ENCODE measurements around the gene SZT2.

SZT2 gene

GRCh38 chr1:43449708-43450069, 60.0 kb downstream of the SZT2 start:
- Histone ChIP-seq H3K36me3 (replicated peaks; ENCODE audit: low read depth, low read length) (no peaks in the 10 kb centered on the region), H3K4me2 (ENCODE audit: low read length) (no peak overlapping the region)
- TF ChIP-seq CTCF (IDR thresholded peaks at IDR 0.05; ENCODE audit: low read depth, low read length) (no peak), EZH2phosphoT487 (IDR thresholded peaks at IDR 0.05; ENCODE audit: low read depth) (no peak)

GRCh38 chr1:43450251-43450941, 60.7 kb downstream of the SZT2 start:
- no peaks in the 10 kb centered on the region for H4K20me1 ChIP-seq (ENCODE audit: insufficient read depth, low read length)
- TF ChIP-seq CTCF (IDR thresholded peaks at IDR 0.05; ENCODE audit: low read depth, low read length) (no peak), EZH2phosphoT487 (IDR thresholded peaks at IDR 0.05; ENCODE audit: low read depth) (no peak)
- no peaks in the 10 kb centered on the region for H3K27me3 ChIP-seq (ENCODE audit: low read depth, low read length)
- no peak overlapping the region for H3K4me3 ChIP-seq (ENCODE audit: low read length)
- H3K9me3 ChIP-seq (ENCODE audit: insufficient read depth, low read length): no peaks in the 10 kb centered on the region
- no peak overlapping the region for H3K9ac ChIP-seq (ENCODE audit: low read length)
- no peaks in the 10 kb centered on the region for H3K36me3 ChIP-seq (replicated peaks; ENCODE audit: low read depth, low read length)
- no peak overlapping the region for H3K4me2 ChIP-seq (ENCODE audit: low read length)
- H3K79me2 ChIP-seq (ENCODE audit: low read length): no peaks in the 10 kb centered on the region
- H3K4me1 ChIP-seq (ENCODE audit: low read length): no peaks in the 10 kb centered on the region
- H2AFZ ChIP-seq (ENCODE audit: low read depth, low read length): no peak overlapping the region
- no peak overlapping the region for H3K27ac ChIP-seq (ENCODE audit: low read length)

More at GRCh38 chr1:43449708-43450069, 60.0 kb downstream of the SZT2 start:
- Histone ChIP-seq H3K9ac (ENCODE audit: low read length) (no peak overlapping the region), H3K27ac (ENCODE audit: low read length) (no peak overlapping the region), H4K20me1 (ENCODE audit: insufficient read depth, low read length) (no peaks in the 10 kb centered on the region), H3K4me1 (ENCODE audit: low read length) (no peaks in the 10 kb centered on the region), H2AFZ (ENCODE audit: low read depth, low read length) (no peak overlapping the region), H3K79me2 (ENCODE audit: low read length) (no peaks in the 10 kb centered on the region), H3K9me3 (ENCODE audit: insufficient read depth, low read length) (no peaks in the 10 kb centered on the region), H3K4me3 (ENCODE audit: low read length) (no peak overlapping the region), H3K27me3 (ENCODE audit: low read depth, low read length) (no peaks in the 10 kb centered on the region)

DNA sequence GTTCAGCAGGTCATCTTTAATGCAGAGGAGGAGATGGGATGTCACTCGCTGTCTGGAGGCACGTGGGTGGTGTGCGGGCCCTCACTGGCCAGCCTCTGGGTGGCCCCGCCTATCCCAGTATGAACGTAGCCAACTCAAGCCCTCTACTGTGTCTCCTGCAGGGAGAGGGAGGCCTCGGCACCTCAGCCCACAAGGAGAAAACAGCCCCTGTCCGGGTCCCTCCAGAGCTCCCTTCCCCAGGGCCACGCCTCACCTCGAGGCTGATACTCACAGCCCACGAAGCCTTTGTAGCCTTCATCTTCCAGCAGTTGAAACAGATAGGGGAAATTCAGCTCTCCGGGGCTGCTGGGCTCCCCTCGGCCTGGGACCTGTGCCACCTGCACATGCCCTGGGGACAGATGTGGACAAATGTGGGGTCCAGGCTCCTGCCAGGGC, 61.5 kb downstream of the SZT2 start:
- TF ChIP-seq CTCF (IDR thresholded peaks at IDR 0.05; ENCODE audit: low read depth, low read length) (no peak), EZH2phosphoT487 (IDR thresholded peaks at IDR 0.05; ENCODE audit: low read depth) (no peak)
- Histone ChIP-seq H4K20me1 (ENCODE audit: insufficient read depth, low read length) (no peaks in the 10 kb centered on the region), H3K79me2 (ENCODE audit: low read length) (no peaks in the 10 kb centered on the region), H3K9ac (ENCODE audit: low read length) (no peak overlapping the region), H3K4me2 (ENCODE audit: low read length) (no peak overlapping the region), H3K4me1 (ENCODE audit: low read length) (no peaks in the 10 kb centered on the region), H3K9me3 (ENCODE audit: insufficient read depth, low read length) (no peaks in the 10 kb centered on the region), H3K4me3 (ENCODE audit: low read length) (no peak overlapping the region), H3K27me3 (ENCODE audit: low read depth, low read length) (no peaks in the 10 kb centered on the region), H2AFZ (ENCODE audit: low read depth, low read length) (no peak overlapping the region), H3K36me3 (replicated peaks; ENCODE audit: low read depth, low read length) (no peaks in the 10 kb centered on the region), H3K27ac (ENCODE audit: low read length) (no peak overlapping the region)

DNA sequence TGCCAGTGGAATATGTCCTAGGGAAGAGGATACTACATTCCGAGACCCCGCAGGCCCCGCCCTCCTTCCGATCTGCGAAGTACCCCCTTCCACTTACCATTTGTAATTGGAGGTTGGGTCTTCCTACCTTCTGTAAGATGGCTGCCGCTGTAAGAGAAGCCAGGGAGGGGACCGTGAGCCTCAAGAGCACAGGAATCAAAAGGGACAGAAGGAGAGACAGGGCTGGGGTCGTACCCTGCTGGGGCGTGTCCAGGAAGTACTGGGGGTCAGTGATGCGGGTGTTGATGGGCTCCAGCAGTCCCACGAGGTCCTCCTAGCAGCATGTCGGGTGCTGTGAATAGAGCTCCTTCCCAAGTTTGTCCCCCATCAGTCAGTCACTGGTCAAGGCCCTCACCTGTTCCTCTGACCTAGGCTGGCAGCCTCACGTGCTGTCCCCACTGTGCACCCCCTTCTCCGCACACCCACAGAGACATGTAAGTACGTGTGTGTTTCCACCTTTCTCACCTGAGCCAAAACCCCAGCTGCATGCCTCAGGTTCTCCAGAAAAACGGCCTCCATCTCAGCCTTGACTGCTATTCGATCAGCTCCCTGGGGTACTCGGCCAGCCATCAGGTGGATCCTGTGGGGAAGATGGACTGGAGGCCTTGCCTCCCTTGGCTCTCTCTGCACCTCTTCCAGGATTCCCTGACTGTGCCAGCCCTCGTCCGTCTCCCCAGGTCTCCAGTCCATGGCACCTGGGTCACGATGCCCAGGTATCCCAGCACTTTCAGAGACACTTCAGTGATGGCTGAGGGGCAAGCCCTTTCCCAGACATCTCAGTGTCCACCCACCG, 62.2 kb downstream of the SZT2 start:
- no peaks in the 10 kb centered on the region for H3K79me2 ChIP-seq (ENCODE audit: low read length)
- no peak overlapping the region for H3K27ac ChIP-seq (ENCODE audit: low read length)
- H3K36me3 ChIP-seq (replicated peaks; ENCODE audit: low read depth, low read length): no peaks in the 10 kb centered on the region
- H3K4me3 ChIP-seq (ENCODE audit: low read length): no peak overlapping the region
- no peaks in the 10 kb centered on the region for H3K9me3 ChIP-seq (ENCODE audit: insufficient read depth, low read length)
- no peak overlapping the region for H3K4me2 ChIP-seq (ENCODE audit: low read length)
- H3K4me1 ChIP-seq (ENCODE audit: low read length): no peaks in the 10 kb centered on the region
- H2AFZ ChIP-seq (ENCODE audit: low read depth, low read length): no peak overlapping the region
- TF ChIP-seq EZH2phosphoT487 (IDR thresholded peaks at IDR 0.05; ENCODE audit: low read depth): no peak
- TF ChIP-seq CTCF (IDR thresholded peaks at IDR 0.05; ENCODE audit: low read depth, low read length): no peak
- no peaks in the 10 kb centered on the region for H3K27me3 ChIP-seq (ENCODE audit: low read depth, low read length)
- no peaks in the 10 kb centered on the region for H4K20me1 ChIP-seq (ENCODE audit: insufficient read depth, low read length)
- H3K9ac ChIP-seq (ENCODE audit: low read length): no peak overlapping the region

Data from OCI-LY3 (cell line).